Measurements from ENCODE around the gene CDH8.

Gene CDH8, protein sequence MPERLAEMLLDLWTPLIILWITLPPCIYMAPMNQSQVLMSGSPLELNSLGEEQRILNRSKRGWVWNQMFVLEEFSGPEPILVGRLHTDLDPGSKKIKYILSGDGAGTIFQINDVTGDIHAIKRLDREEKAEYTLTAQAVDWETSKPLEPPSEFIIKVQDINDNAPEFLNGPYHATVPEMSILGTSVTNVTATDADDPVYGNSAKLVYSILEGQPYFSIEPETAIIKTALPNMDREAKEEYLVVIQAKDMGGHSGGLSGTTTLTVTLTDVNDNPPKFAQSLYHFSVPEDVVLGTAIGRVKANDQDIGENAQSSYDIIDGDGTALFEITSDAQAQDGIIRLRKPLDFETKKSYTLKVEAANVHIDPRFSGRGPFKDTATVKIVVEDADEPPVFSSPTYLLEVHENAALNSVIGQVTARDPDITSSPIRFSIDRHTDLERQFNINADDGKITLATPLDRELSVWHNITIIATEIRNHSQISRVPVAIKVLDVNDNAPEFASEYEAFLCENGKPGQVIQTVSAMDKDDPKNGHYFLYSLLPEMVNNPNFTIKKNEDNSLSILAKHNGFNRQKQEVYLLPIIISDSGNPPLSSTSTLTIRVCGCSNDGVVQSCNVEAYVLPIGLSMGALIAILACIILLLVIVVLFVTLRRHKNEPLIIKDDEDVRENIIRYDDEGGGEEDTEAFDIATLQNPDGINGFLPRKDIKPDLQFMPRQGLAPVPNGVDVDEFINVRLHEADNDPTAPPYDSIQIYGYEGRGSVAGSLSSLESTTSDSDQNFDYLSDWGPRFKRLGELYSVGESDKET

DNA sequence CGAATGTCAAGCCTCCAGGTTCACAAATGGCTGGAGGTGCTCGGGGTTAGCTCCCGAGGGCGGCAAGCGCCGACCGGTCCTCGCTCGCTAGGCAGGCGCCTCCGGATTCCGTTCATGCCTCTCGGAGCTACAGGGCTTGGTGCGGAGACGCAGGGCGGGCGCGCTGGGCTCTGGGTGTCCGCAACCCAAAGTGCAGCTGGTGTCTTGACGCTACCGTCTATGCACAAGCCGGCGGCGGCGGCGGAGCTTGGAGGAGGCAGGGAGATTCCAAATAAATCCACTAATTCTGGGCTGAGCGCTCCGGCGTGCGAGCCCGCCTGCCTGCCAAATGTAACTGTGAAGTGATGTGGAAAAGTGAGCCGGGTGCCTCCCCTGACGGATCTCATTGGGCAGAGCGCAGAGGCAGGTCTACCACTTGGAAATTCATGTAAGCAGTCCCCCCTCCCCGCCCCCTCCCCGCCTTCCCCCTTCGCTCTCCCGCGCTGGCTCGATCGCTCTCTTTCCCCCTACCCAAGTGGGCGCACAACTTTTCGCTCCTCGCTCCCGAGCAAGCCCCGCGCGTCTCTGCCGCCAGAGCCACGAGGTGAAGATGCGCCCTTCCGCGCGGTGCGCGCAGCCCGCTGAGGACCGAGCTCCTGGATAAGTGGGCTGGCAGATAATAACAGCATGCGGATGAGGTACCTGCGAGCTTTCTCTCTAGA lies at the start of gene CDH8:
Gene CDH8 (minus strand): TSS at position 338 of the 701 bp plus-strand sequence. CDS start 15,035 bp downstream, outside the sequence.
- H3K4me3 Mint-ChIP-seq, result no peak within 1 kb of the TSS
- no peaks in the 10 kb centered on the region for H3K4me1 Mint-ChIP-seq (ENCODE audit: low read depth)
- DNase-seq (ENCODE audit: low spot score), result no peak
- no peak within 1 kb of the TSS for H3K27ac Mint-ChIP-seq
- peaks cover 8% of the 10 kb centered on the region for H3K27me3 Mint-ChIP-seq (ENCODE audit: low read depth)
- no peaks in the 10 kb centered on the region for H3K36me3 Mint-ChIP-seq (ENCODE audit: low read depth)
- no peaks in the 10 kb centered on the region for H3K9me3 Mint-ChIP-seq

DNA sequence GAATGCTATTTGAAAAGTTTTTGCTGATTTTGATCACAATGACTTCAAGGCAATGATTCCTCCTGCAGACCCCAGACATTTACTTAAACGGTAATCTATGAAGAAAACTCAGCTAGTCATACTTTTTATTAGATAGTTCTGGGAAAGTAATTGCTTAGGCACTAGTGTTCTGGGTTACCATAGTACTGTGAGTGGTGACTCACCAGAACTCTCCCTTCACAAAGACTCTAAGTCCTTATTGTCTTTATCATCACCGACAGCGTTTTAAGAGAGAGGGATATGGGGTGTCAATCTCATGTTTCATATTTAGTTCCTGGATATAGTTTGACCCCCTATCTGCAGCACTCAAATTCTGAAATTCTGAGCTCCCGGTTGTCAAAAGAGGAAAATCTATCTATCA lies 43.0 kb upstream of the CDH8 start:
- Mint-ChIP-seq H3K27me3 (ENCODE audit: low read depth) (no peaks in the 10 kb centered on the region), H3K27ac (no peak overlapping the region), H3K4me3 (no peak overlapping the region), H3K9me3 (peaks cover 24% of the 10 kb centered on the region), H3K36me3 (ENCODE audit: low read depth) (no peaks in the 10 kb centered on the region), H3K4me1 (ENCODE audit: low read depth) (no peaks in the 10 kb centered on the region)
- no peak for DNase-seq (ENCODE audit: low spot score)

GRCh38 chr16:62077998-62078397 lies 41.8 kb upstream of the CDH8 start:
- no peak for DNase-seq (ENCODE audit: low spot score)
- no peaks in the 10 kb centered on the region for H3K27me3 Mint-ChIP-seq (ENCODE audit: low read depth)
- H3K36me3 Mint-ChIP-seq (ENCODE audit: low read depth), result no peaks in the 10 kb centered on the region
- no peak overlapping the region for H3K4me3 Mint-ChIP-seq
- peaks cover 28% of the 10 kb centered on the region for H3K9me3 Mint-ChIP-seq
- H3K4me1 Mint-ChIP-seq (ENCODE audit: low read depth), result no peaks in the 10 kb centered on the region
- H3K27ac Mint-ChIP-seq, result no peak overlapping the region

GRCh38 chr16:62076886-62077285 lies 40.6 kb upstream of the CDH8 start:
- no peak overlapping the region for H3K4me3 Mint-ChIP-seq
- no peak overlapping the region for H3K27ac Mint-ChIP-seq
- no peaks in the 10 kb centered on the region for H3K36me3 Mint-ChIP-seq (ENCODE audit: low read depth)
- H3K9me3 Mint-ChIP-seq, result peaks cover 24% of the 10 kb centered on the region
- no peaks in the 10 kb centered on the region for H3K4me1 Mint-ChIP-seq (ENCODE audit: low read depth)
- no peak for DNase-seq (ENCODE audit: low spot score)
- no peaks in the 10 kb centered on the region for H3K27me3 Mint-ChIP-seq (ENCODE audit: low read depth)

- Mint-ChIP-seq H3K4me1 (ENCODE audit: low read depth) (no peaks in the 10 kb centered on the region), H3K9me3 (peaks cover 23% of the 10 kb centered on the region), H3K27me3 (ENCODE audit: low read depth) (no peaks in the 10 kb centered on the region), H3K36me3 (ENCODE audit: low read depth) (no peaks in the 10 kb centered on the region), H3K27ac (no peak overlapping the region), H3K4me3 (no peak overlapping the region)
- no peak for DNase-seq (ENCODE audit: low spot score)
These were observed 32.5 kb upstream of the CDH8 start for GRCh38 chr16:62068747-62069146.

GRCh38 chr16:62067981-62068380 lies 31.7 kb upstream of the CDH8 start:
- DNase-seq (ENCODE audit: low spot score), result no peak
- Mint-ChIP-seq H3K4me1 (ENCODE audit: low read depth) (no peaks in the 10 kb centered on the region), H3K9me3 (peaks cover 25% of the 10 kb centered on the region), H3K27ac (no peak overlapping the region), H3K27me3 (ENCODE audit: low read depth) (no peaks in the 10 kb centered on the region), H3K4me3 (no peak overlapping the region), H3K36me3 (ENCODE audit: low read depth) (no peaks in the 10 kb centered on the region)

- Mint-ChIP-seq H3K27ac (no peak overlapping the region), H3K27me3 (ENCODE audit: low read depth) (no peaks in the 10 kb centered on the region), H3K36me3 (ENCODE audit: low read depth) (no peaks in the 10 kb centered on the region), H3K4me3 (no peak overlapping the region), H3K9me3 (peaks cover 25% of the 10 kb centered on the region), H3K4me1 (ENCODE audit: low read depth) (no peaks in the 10 kb centered on the region)
- no peak for DNase-seq (ENCODE audit: low spot score)
These were observed 30.9 kb upstream of the CDH8 start for GRCh38 chr16:62067182-62067581.

DNA sequence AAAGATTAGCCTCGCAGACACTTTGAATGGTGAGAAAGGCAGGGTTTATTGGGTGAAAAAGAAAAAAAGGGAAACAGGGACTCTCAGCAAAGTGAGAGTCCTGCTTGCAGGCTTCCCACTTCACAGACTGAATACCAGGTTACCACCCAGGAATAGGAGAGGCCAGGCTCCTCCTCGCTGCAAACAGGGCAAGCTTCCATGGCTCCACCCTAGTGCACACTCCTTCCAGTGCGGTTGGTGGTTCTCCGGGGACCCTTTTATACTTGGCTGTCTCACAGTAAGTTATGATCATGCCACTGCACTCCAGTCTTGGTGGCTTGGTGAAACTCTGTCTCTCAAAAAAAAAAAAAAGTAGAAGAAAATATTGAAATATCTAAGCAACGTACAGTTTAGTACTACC lies 30.5 kb upstream of the CDH8 start:
- Mint-ChIP-seq H3K4me1 (ENCODE audit: low read depth) (no peaks in the 10 kb centered on the region), H3K9me3 (peaks cover 25% of the 10 kb centered on the region), H3K4me3 (no peak overlapping the region), H3K27me3 (ENCODE audit: low read depth) (no peaks in the 10 kb centered on the region), H3K36me3 (ENCODE audit: low read depth) (no peaks in the 10 kb centered on the region), H3K27ac (no peak overlapping the region)
- DNase-seq (ENCODE audit: low spot score), result no peak

DNA sequence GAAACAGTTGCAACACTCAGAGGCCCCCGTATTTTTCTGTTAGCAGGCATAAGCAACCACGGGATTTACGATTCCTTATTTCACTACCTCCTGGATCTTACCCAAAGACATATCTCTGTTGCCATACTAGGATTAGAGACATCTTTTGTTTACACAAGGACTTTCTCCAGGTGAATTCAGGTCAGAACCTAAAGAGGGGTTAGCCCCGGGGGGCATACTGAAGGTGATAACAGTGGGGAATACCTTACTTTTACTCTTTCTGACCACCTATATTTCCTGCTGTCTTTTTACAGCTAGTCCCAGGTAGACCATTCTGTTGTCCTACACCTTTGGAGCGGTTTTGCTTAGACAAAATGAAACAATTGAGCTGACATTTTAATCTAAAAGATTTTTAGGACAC lies 27.9 kb upstream of the CDH8 start:
- Mint-ChIP-seq H3K4me1 (ENCODE audit: low read depth) (no peaks in the 10 kb centered on the region), H3K9me3 (peaks cover 30% of the 10 kb centered on the region), H3K27ac (no peak overlapping the region), H3K36me3 (ENCODE audit: low read depth) (no peaks in the 10 kb centered on the region), H3K27me3 (ENCODE audit: low read depth) (no peaks in the 10 kb centered on the region), H3K4me3 (no peak overlapping the region)
- DNase-seq (ENCODE audit: low spot score), result no peak

- H3K36me3 Mint-ChIP-seq (ENCODE audit: low read depth), result no peaks in the 10 kb centered on the region
- DNase-seq (ENCODE audit: low spot score), result no peak
- no peak overlapping the region for H3K4me3 Mint-ChIP-seq
- H3K9me3 Mint-ChIP-seq, result peaks cover 30% of the 10 kb centered on the region
- no peak overlapping the region for H3K27ac Mint-ChIP-seq
- no peaks in the 10 kb centered on the region for H3K4me1 Mint-ChIP-seq (ENCODE audit: low read depth)
- no peaks in the 10 kb centered on the region for H3K27me3 Mint-ChIP-seq (ENCODE audit: low read depth)
These were observed 23.9 kb upstream of the CDH8 start for GRCh38 chr16:62060089-62060488.

DNA sequence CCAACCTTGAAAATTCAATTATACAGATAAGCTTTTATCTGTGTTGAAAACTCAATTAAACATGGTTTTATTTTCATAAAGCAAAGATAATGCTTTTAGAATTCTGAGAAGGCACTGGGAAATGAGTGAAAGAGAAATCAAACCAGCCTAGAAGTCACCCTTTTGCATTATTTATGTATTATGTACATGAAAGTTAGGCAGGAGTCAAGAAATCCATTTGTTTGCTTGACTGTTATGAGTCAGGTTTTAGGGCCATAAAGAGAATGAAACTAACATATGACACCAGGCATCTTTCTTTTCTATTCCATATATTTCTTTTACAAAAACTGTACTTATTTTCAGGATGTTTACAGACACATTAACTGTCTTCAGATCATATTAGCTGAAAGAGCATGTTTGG lies 23.3 kb upstream of the CDH8 start:
- Mint-ChIP-seq H3K27ac (no peak overlapping the region), H3K36me3 (ENCODE audit: low read depth) (no peaks in the 10 kb centered on the region), H3K4me1 (ENCODE audit: low read depth) (no peaks in the 10 kb centered on the region), H3K27me3 (ENCODE audit: low read depth) (no peaks in the 10 kb centered on the region), H3K4me3 (no peak overlapping the region), H3K9me3 (peaks cover 30% of the 10 kb centered on the region)
- no peak for DNase-seq (ENCODE audit: low spot score)

GRCh38 chr16:62058412-62058811 lies 22.2 kb upstream of the CDH8 start:
- Mint-ChIP-seq H3K27me3 (ENCODE audit: low read depth) (no peaks in the 10 kb centered on the region), H3K36me3 (ENCODE audit: low read depth) (no peaks in the 10 kb centered on the region), H3K4me3 (no peak overlapping the region), H3K27ac (no peak overlapping the region), H3K4me1 (ENCODE audit: low read depth) (no peaks in the 10 kb centered on the region), H3K9me3 (peaks cover 25% of the 10 kb centered on the region)
- no peak for DNase-seq (ENCODE audit: low spot score)

GRCh38 chr16:62051942-62052341 lies 15.7 kb upstream of the CDH8 start:
- H3K27ac Mint-ChIP-seq, result no peak overlapping the region
- H3K27me3 Mint-ChIP-seq (ENCODE audit: low read depth), result no peaks in the 10 kb centered on the region
- no peaks in the 10 kb centered on the region for H3K4me1 Mint-ChIP-seq (ENCODE audit: low read depth)
- DNase-seq (ENCODE audit: low spot score), result no peak
- H3K9me3 Mint-ChIP-seq, result peaks cover 22% of the 10 kb centered on the region
- no peak overlapping the region for H3K4me3 Mint-ChIP-seq
- H3K36me3 Mint-ChIP-seq (ENCODE audit: low read depth), result no peaks in the 10 kb centered on the region

DNA sequence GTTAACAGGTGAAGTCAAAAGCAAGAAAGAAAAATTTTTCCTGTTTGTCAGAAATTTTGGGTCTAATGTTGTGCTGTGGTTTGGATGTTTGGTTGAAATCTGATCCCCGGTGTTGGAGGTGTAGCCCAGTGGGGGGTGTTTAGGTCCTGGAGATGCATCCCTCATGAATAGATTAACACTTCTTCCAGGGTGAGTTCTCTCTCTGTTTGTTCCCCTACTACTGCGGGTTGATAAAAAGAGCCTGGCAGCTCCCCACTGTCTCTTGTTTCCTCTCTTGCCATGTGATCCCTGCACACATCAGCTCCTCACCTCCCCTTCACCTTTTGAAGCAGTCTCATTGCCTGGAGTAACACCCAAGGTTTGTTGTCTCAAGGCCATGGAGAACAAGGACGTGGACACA lies 14.6 kb upstream of the CDH8 start:
- Mint-ChIP-seq H3K4me1 (ENCODE audit: low read depth) (no peaks in the 10 kb centered on the region), H3K9me3 (peaks cover 30% of the 10 kb centered on the region), H3K4me3 (no peak overlapping the region), H3K27ac (no peak overlapping the region), H3K36me3 (ENCODE audit: low read depth) (no peaks in the 10 kb centered on the region), H3K27me3 (ENCODE audit: low read depth) (no peaks in the 10 kb centered on the region)
- DNase-seq (ENCODE audit: low spot score), result no peak
